ENCODE data around the gene HIVEP3. TPM values are rescaled to one million over a fixed set of nuclear protein-coding genes. Genes with fewer than 3 reads are reported as not detected.
"Not testable (repeated sequence)": the region's sequence is repeated elsewhere in the genome, so short reads cannot be mapped to it uniquely, and the experiment has no call there.

Gene HIVEP3
- 14.4 TPM for polyA plus RNA-seq (2013, experiment 1 of 2; ENCODE audit: insufficient read length)
- polyA plus RNA-seq (2013, experiment 2 of 2; ENCODE audit: insufficient read length), result 13.3 TPM

GRCh38 chr1:41918450-41919043, at the start of gene HIVEP3:
Gene HIVEP3, minus strand, starts transcription at chr1:41918922.
- DNase-seq, result peak; percentile 33

- no peak for DNase-seq
Observed at GRCh38 chr1:41964400-41964799, 45.7 kb upstream of the HIVEP3 start.

GRCh38 chr1:41963636-41964035, 44.9 kb upstream of the HIVEP3 start:
- DNase-seq, result no peak

GRCh38 chr1:41958015-41958673, 39.4 kb upstream of the HIVEP3 start:
- DNase-seq, result no peak

GRCh38 chr1:41957568-41957967, 38.8 kb upstream of the HIVEP3 start:
- no peak for DNase-seq

- DNase-seq, result peak; percentile 85
Observed at GRCh38 chr1:41955461-41956159, 36.9 kb upstream of the HIVEP3 start.

GRCh38 chr1:41954533-41954944, 35.8 kb upstream of the HIVEP3 start:
- peak; percentile 72 for DNase-seq

GRCh38 chr1:41953291-41953690, 34.6 kb upstream of the HIVEP3 start:
- DNase-seq, result no peak

GRCh38 chr1:41952208-41952607, 33.5 kb upstream of the HIVEP3 start:
- no peak for DNase-seq

GRCh38 chr1:41951492-41951891, 32.8 kb upstream of the HIVEP3 start:
- not testable (repeated sequence) for DNase-seq

- no peak for DNase-seq
Observed at GRCh38 chr1:41950820-41951219, 32.1 kb upstream of the HIVEP3 start.

- not testable (repeated sequence) for DNase-seq
Observed at GRCh38 chr1:41945946-41946345, 27.2 kb upstream of the HIVEP3 start.

GRCh38 chr1:41943717-41944116, 25.0 kb upstream of the HIVEP3 start:
- no peak for DNase-seq

- DNase-seq, result no peak
Observed at GRCh38 chr1:41942278-41942677, 23.6 kb upstream of the HIVEP3 start.

- DNase-seq, result no peak
Observed at GRCh38 chr1:41941381-41941780, 22.7 kb upstream of the HIVEP3 start.

- DNase-seq, result no peak
Observed at GRCh38 chr1:41939194-41939593, 20.5 kb upstream of the HIVEP3 start.

GRCh38 chr1:41936107-41936506, 17.4 kb upstream of the HIVEP3 start:
- DNase-seq, result peak; percentile 32

GRCh38 chr1:41935226-41935625, 16.5 kb upstream of the HIVEP3 start:
- peak; percentile 28 for DNase-seq

- no peak for DNase-seq
Observed at GRCh38 chr1:41933106-41933505, 14.4 kb upstream of the HIVEP3 start.

- no peak for DNase-seq
Observed at GRCh38 chr1:41931578-41931977, 12.9 kb upstream of the HIVEP3 start.

- DNase-seq, result no peak
Observed at GRCh38 chr1:41927118-41927517, 8.4 kb upstream of the HIVEP3 start.

GRCh38 chr1:41925712-41926111, 7.0 kb upstream of the HIVEP3 start:
- no peak for DNase-seq

- DNase-seq, result no peak
Observed at GRCh38 chr1:41924911-41925310, 6.2 kb upstream of the HIVEP3 start.

- not testable (repeated sequence) for DNase-seq
Observed at GRCh38 chr1:41921271-41921670, 2.5 kb upstream of the HIVEP3 start.
